22Rv1 (cell line): ENCODE data around the gene SPATA6.

ENCODE experiments used
- CTCF ChIP-seq: fragments of 450-650 bp; IDR thresholded peaks from 2 replicates; pipeline ENCODE4 v1.5.1; 2017; ENCODE audit warnings: mild to moderate bottlenecking
- ZFX ChIP-seq: fragments of 450-650 bp; IDR thresholded peaks from 2 replicates; pipeline ENCODE4 v1.6.1; 2017; ENCODE audit warnings: antibody characterized with exemption, borderline replicate concordance

- TF ChIP-seq CTCF (no peak), ZFX (no peak)
Observed at GRCh38 chr1:48418742-48419141, 53.3 kb downstream of the SPATA6 start.
